ENCODE results near the gene SERPING1.

- no peak for TF ChIP-seq TAF1 (IDR thresholded peaks at IDR 0.05; ENCODE audit: low read depth)
- TF ChIP-seq EGR1 (IDR thresholded peaks at IDR 0.05), result no peak
- TF ChIP-seq YY1 (IDR thresholded peaks at IDR 0.05; ENCODE audit: low read depth), result no peak
- TF ChIP-seq CEBPB (IDR thresholded peaks at IDR 0.05), result no peak
- no peak for TF ChIP-seq MAX (IDR thresholded peaks at IDR 0.05)
- TF ChIP-seq EP300 (IDR thresholded peaks at IDR 0.05; ENCODE audit: borderline replicate concordance), result no peak
- TF ChIP-seq RAD21 (IDR thresholded peaks at IDR 0.05; ENCODE audit: low read depth), result no peak
Measured at GRCh38 chr11:57632116-57632515, 34.6 kb downstream of the SERPING1 start.

All from Ishikawa (cell line).